MM.1S (cell line): Measurements from ENCODE around the gene BRINP2.

Source experiments
- CTCF ChIP-seq: fragments of 300-600 bp; sonication (generic); IDR thresholded peaks from 2 replicates; pipeline ENCODE4 v1.5.1; 2016; ENCODE audit warnings: antibody characterized with exemption, low read length, mixed read lengths
- EZH2 ChIP-seq: fragments of 300-600 bp; sonication (generic); optimal IDR thresholded peaks from 2 replicates; pipeline ENCODE3; 2017; ENCODE audit warnings: low read depth, mild to moderate bottlenecking, antibody characterized with exemption, low read length, mixed read lengths
- EZH2phosphoT487 ChIP-seq: fragments of 300-600 bp; sonication (generic); IDR thresholded peaks from 2 replicates; pipeline ENCODE4 v1.6.1; 2018; ENCODE audit warnings: antibody characterized with exemption, low read length

GRCh38 chr1:177138347-177138746 lies 32.4 kb upstream of the BRINP2 start:
- TF ChIP-seq CTCF (no peak), EZH2phosphoT487 (no peak), EZH2 (no peak)
